K562 (cell line): ENCODE results near the gene DDAH1. TPM values are rescaled to one million over a fixed set of nuclear protein-coding genes. Genes with fewer than 3 reads are reported as not detected.

Experiments
- ETS2 ChIP-seq: IDR thresholded peaks from 2 replicates; pipeline ENCODE4 v1.6.1; 2016; ENCODE audit warnings: borderline replicate concordance, missing genetic modification characterization, mild to moderate bottlenecking, moderate library complexity, missing compliant biosample characterization; ENCODE audit not compliant: poor library complexity, severe bottlenecking
- FOS ChIP-seq: IDR thresholded peaks from 3 replicates; pipeline ENCODE4 v1.6.1; 2011; ENCODE audit not compliant: insufficient read length; ENCODE audit errors: extremely low read depth
- KAT7 ChIP-seq: sonication (generic); formaldehyde crosslinking; IDR thresholded peaks from 2 replicates; pipeline ENCODE4 v1.8.0; 2022; ENCODE audit warnings: missing genetic modification reagents, mild to moderate bottlenecking, borderline replicate concordance
- MTA1 ChIP-seq: fragments of 450-650 bp; IDR thresholded peaks from 2 replicates; pipeline ENCODE4 v1.6.1; 2017; ENCODE audit warnings: borderline replicate concordance
- POLR2G ChIP-seq: fragments of 200-400 bp; formaldehyde crosslinking; IDR thresholded peaks from 2 replicates; pipeline ENCODE4 v1.6.1; 2017; ENCODE audit warnings: low read depth, mild to moderate bottlenecking, antibody characterized with exemption, low read length, moderate library complexity
- RB1 ChIP-seq: fragments of 450-650 bp; IDR thresholded peaks from 2 replicates; pipeline ENCODE4 v1.6.1; 2017; ENCODE audit warnings: low read depth, mild to moderate bottlenecking
- REST ChIP-seq, 2 experiments: fragments of 450-650 bp; formaldehyde crosslinking in 1 of 2; IDR thresholded peaks; 2 replicates each; pipeline versions ENCODE4 v1.4.0 to v1.6.1; 2014 to 2020; ENCODE audit warnings: mild to moderate bottlenecking in 2 of 2, borderline replicate concordance in 1 of 2, low read depth in 1 of 2
- SLC30A9 ChIP-seq: fragments of 250-450 bp; sonication (Bioruptor Pico); IDR thresholded peaks from 2 replicates; pipeline ENCODE4 v1.8.0; 2022; ENCODE audit warnings: mild to moderate bottlenecking, moderate library complexity
- STAG1 ChIP-seq: sonication (generic); formaldehyde crosslinking; IDR thresholded peaks from 2 replicates; pipeline ENCODE4 v1.5.0; 2020; ENCODE audit warnings: missing genetic modification reagents, borderline replicate concordance
- UBTF ChIP-seq, 2 experiments: IDR thresholded peaks; 2 replicates each; pipeline ENCODE4 v1.6.1; 2012; ENCODE audit warnings: improper control_type of control experiment in 2 of 2, low read depth in 2 of 2, low read length in 2 of 2, borderline replicate concordance in 1 of 2
- ZNF592 ChIP-seq: fragments of 450-650 bp; IDR thresholded peaks from 2 replicates; pipeline ENCODE4 v1.6.1; 2017; ENCODE audit warnings: antibody characterized with exemption, mild to moderate bottlenecking
- polyA plus RNA-seq, 8 experiments: library from polyadenylated mRNA; depleted of rRNA in 4 of 8; stranded (reverse) in 5 of 8; unstranded in 3 of 8; fragments of >200 nt; fragmentation: Nextera tagmentation in 2 of 8; fragmentation: Illumina TruSeq in 1 of 8; extraction: Ambion mirVana in 2 of 8; extraction: Trizol in 1 of 8; gene quantifications; 2 replicates each; pipeline versions ENCODE4 v1.2.1 to v1.2.3, GENCODE V29; 2011 to 2014; ENCODE audit warnings: inconsistent platforms in 1 of 8, missing spikeins in 1 of 8
- total RNA-seq, 7 experiments: library from RNA; depleted of rRNA in 6 of 7; stranded (reverse); fragments of >200 nt in 6 of 7; fragmentation: Illumina TruSeq in 2 of 7; extraction: Trizol in 2 of 7; gene quantifications; 2 replicates each; pipeline versions ENCODE4 v1.2.1 to v1.2.3, GENCODE V29; 2011 to 2021; ENCODE audit warnings: low replicate concordance in 1 of 7

DDAH1 gene
- total and polyA plus RNA-seq, 9 of the 15 experiments (the other 6 are each of a cell fraction or from before 2014, with no cell fraction given), result 0.04 to 0.24 (median 0.10) TPM

GRCh38 chr1:85307987-85308832, 156.7 kb downstream of the DDAH1 start (continued):
- no peak for TF ChIP-seq ZNF592
- peak; percentile 82 for TF ChIP-seq REST (IDR thresholded peaks at IDR 0.05; ENCODE audit: borderline replicate concordance)
- no peak for TF ChIP-seq REST (CRISPR knock-in tag; IDR thresholded peaks at IDR 0.05; ENCODE audit: low read depth)
- TF ChIP-seq UBTF (IDR thresholded peaks at IDR 0.05; ENCODE audit: borderline replicate concordance in 1 of 2, low read depth in 2 of 2, low read length in 2 of 2), result peak in 1 of 2 experiments; percentile 43; a peak in 1 of 4 replicates
- TF ChIP-seq FOS, result no peak
- TF ChIP-seq MTA1, result no peak
- TF ChIP-seq POLR2G, result no peak
- TF ChIP-seq SLC30A9 (CRISPR knock-in tag), result no peak
- no peak for TF ChIP-seq KAT7
- peak; percentile 59; the same call in 1 of the 2 replicates for TF ChIP-seq RB1
- no peak for TF ChIP-seq ETS2 (tag)
- TF ChIP-seq STAG1 (CRISPR knock-in tag), result peak; percentile 89; the same call in 1 of the 2 replicates
